Left lung (tissue), 10 donors: Measurements from ENCODE around the gene AOX1. TPM values are rescaled to one million over a fixed set of nuclear protein-coding genes. Genes with fewer than 3 reads are reported as not detected.
"Not testable (repeated sequence)": the region's sequence is repeated elsewhere in the genome, so short reads cannot be mapped to it uniquely, and the experiment has no call there.

ENCODE experiments used
- ATAC-seq: fragments of 200-7000 bp; cut with Tn5 transposase; one replicate; pipeline ENCODE4 v1.9.1; 2020; ENCODE audit warnings: moderate library complexity
- DNase-seq, 4 donors: peaks; one replicate each; pipeline ENCODE4 v3.0.0-alpha.2; 2013 to 2020
- H3K27ac ChIP-seq, 2 donors: fragments of 200-600 bp; sonication (generic) in 1 of 2; one replicate each; pipeline versions ENCODE4 v1.5.0 to v1.8.0; 2020 to 2021
- H3K27me3 ChIP-seq, 2 donors: fragments of 200-600 bp; sonication (generic) in 1 of 2; one replicate each; pipeline versions ENCODE4 v1.5.0 to v1.8.0; 2020 to 2021
- H3K36me3 ChIP-seq, 2 donors: fragments of 200-600 bp; sonication (generic) in 1 of 2; one replicate each; pipeline versions ENCODE4 v1.5.0 to v1.8.0; 2020 to 2021
- H3K4me1 ChIP-seq, 2 donors: fragments of 200-600 bp; one replicate each; pipeline ENCODE4 v1.8.0; 2021
- H3K4me3 ChIP-seq, 2 donors: fragments of 200-600 bp; sonication (generic) in 1 of 2; one replicate each; pipeline versions ENCODE4 v1.5.0 to v1.8.0; 2020 to 2021; ENCODE audit warnings: mild to moderate bottlenecking in 1 of 2
- H3K9me3 ChIP-seq, 2 donors: fragments of 200-600 bp; sonication (generic) in 1 of 2; one replicate each; pipeline versions ENCODE4 v1.5.0 to v1.8.0; 2020 to 2021
- CTCF ChIP-seq, 2 donors: fragments of 200-600 bp; sonication (generic) in 1 of 2; IDR thresholded peaks; one replicate each; pipeline versions ENCODE4 v1.5.0 to v1.8.0; 2021; ENCODE audit warnings: antibody characterized with exemption in 2 of 2
- intact Hi-C, 2 donors: fragments of 100-400 bp; cut with DNase I; formaldehyde crosslinking; loops; one replicate each; pipeline versions ENCODE4 v1.11.2 to v1.14.2; 2022
- polyA plus RNA-seq, 6 donors: library from polyadenylated mRNA; unstranded; fragments of 120-200 nt; gene quantifications; one replicate each; pipeline ENCODE4 v1.2.1, GENCODE V29; 2013; ENCODE audit not compliant: insufficient read length in 6 of 6
- total RNA-seq, 2 donors: library from RNA; stranded (reverse); fragmentation: NEBNext Ultra II Directional; extraction: Animal tissue kit (Norgen Biotek cat#: 25700); gene quantifications; one replicate each; pipeline ENCODE4 v1.2.1, GENCODE V29; 2021
- donor health status: DM: no; HTN: yes; CAD: no.
- donor health status: DM: no; HTN: no; CAD: no.

Gene AOX1
- total and polyA plus RNA-seq, 8 donors, result 5.4 to 32.4 (median 13.5) TPM

- ATAC-seq (peak; percentile 73), DNase-seq (peak in 2 of 4 donors; percentile 59 to 71)
- Histone ChIP-seq H3K27me3 (no peaks in the 10 kb centered on the region), H3K27ac (no peak overlapping the region), H3K4me1 (peaks cover 0 to 12% of the 10 kb centered on the region in 2 donors), H3K36me3 (no peaks in the 10 kb centered on the region), H3K4me3 (no peak overlapping the region), H3K9me3 (no peaks in the 10 kb centered on the region)
- no peak for TF ChIP-seq CTCF (IDR thresholded peaks at IDR 0.05)
- intact Hi-C loops, result no loop called here
Measured at GRCh38 chr2:200677721-200678532, 92.1 kb downstream of the AOX1 start.

GRCh38 chr2:200679127-200679526 is 93.3 kb downstream of the AOX1 start:
- H3K9me3 ChIP-seq, result no peaks in the 10 kb centered on the region
- DNase-seq (no peak), ATAC-seq (peak; percentile 30)
- H3K27ac ChIP-seq, result peak overlapping the region in 1 of 2 donors; percentile 61
- TF ChIP-seq CTCF (IDR thresholded peaks at IDR 0.05), result no peak
- peaks cover 0 to 12% of the 10 kb centered on the region in 2 donors for H3K4me1 ChIP-seq
- H3K27me3 ChIP-seq, result no peaks in the 10 kb centered on the region
- H3K4me3 ChIP-seq, result no peak overlapping the region
- H3K36me3 ChIP-seq, result no peaks in the 10 kb centered on the region
- intact Hi-C loops, result no loop called here

GRCh38 chr2:200679535-200679934 is 93.7 kb downstream of the AOX1 start:
- Histone ChIP-seq H3K9me3 (no peaks in the 10 kb centered on the region), H3K36me3 (no peaks in the 10 kb centered on the region), H3K27ac (peak overlapping the region in 1 of 2 donors; percentile 61), H3K27me3 (no peaks in the 10 kb centered on the region), H3K4me3 (no peak overlapping the region), H3K4me1 (peaks cover 0 to 12% of the 10 kb centered on the region in 2 donors)
- TF ChIP-seq CTCF (IDR thresholded peaks at IDR 0.05), result no peak
- no peak for DNase-seq
- intact Hi-C loops, result no loop called here
- no peak for ATAC-seq

- Histone ChIP-seq H3K27ac (no peak overlapping the region), H3K27me3 (no peaks in the 10 kb centered on the region), H3K36me3 (no peaks in the 10 kb centered on the region), H3K4me1 (peaks cover 0 to 12% of the 10 kb centered on the region in 2 donors), H3K4me3 (no peak overlapping the region), H3K9me3 (no peaks in the 10 kb centered on the region)
- intact Hi-C loops, result no loop called here
- ATAC-seq, result peak; percentile 16
- peak in 2 of 4 donors; percentile 48 to 52 for DNase-seq
- TF ChIP-seq CTCF (IDR thresholded peaks at IDR 0.05), result no peak
Measured at GRCh38 chr2:200681697-200682096, 95.9 kb downstream of the AOX1 start.

GRCh38 chr2:200682407-200682806 is 96.6 kb downstream of the AOX1 start:
- H3K9me3 ChIP-seq, H3K27me3 ChIP-seq, DNase-seq, H3K4me3 ChIP-seq, H3K36me3 ChIP-seq, intact Hi-C loops, ATAC-seq: not testable (repeated sequence)
- Histone ChIP-seq H3K4me1 (peaks cover 0 to 12% of the 10 kb centered on the region in 2 donors), H3K27ac (peak overlapping the region in 1 of 2 donors; percentile 14)
